HepG2 (cell line): ENCODE data around the gene B3GALT6. TPM values are rescaled to one million over a fixed set of nuclear protein-coding genes. Genes with fewer than 3 reads are reported as not detected.

ENCODE experiments used
- CHD4 ChIP-seq: fragments of 200-600 bp; sonication (generic); IDR thresholded peaks from 2 replicates; pipeline ENCODE4 v1.7.0; 2017; ENCODE audit warnings: mild to moderate bottlenecking, low read length, borderline replicate concordance
- FOXO1 ChIP-seq: sonication (generic); formaldehyde crosslinking; IDR thresholded peaks from 2 replicates; pipeline ENCODE4 v1.4.0; 2020; ENCODE audit warnings: missing genetic modification reagents
- GATAD1 ChIP-seq: IDR thresholded peaks from 2 replicates; pipeline ENCODE4 v1.6.1; 2016; ENCODE audit warnings: missing genetic modification reagents, missing compliant biosample characterization
- NCOR1 ChIP-seq: fragments of 200-600 bp; sonication (generic); IDR thresholded peaks from 2 replicates; pipeline ENCODE4 v1.7.0; 2017; ENCODE audit warnings: antibody characterized with exemption, low read length, borderline replicate concordance
- REXO4 ChIP-seq: sonication (generic); formaldehyde crosslinking; IDR thresholded peaks from 2 replicates; pipeline ENCODE4 v1.8.0; 2022; ENCODE audit warnings: missing genetic modification reagents, mild to moderate bottlenecking, borderline replicate concordance
- RFX5 ChIP-seq: IDR thresholded peaks from 2 replicates; pipeline ENCODE4 v1.6.1; 2011; ENCODE audit warnings: low read depth, low read length, improper control_type of control experiment
- RXRB ChIP-seq: IDR thresholded peaks from 2 replicates; pipeline ENCODE4 v1.6.1; 2016; ENCODE audit warnings: borderline replicate concordance, missing genetic modification reagents, missing compliant biosample characterization
- SIX4 ChIP-seq: sonication (generic); formaldehyde crosslinking; IDR thresholded peaks from 2 replicates; pipeline ENCODE4 v1.4.0; 2020; ENCODE audit warnings: missing genetic modification reagents
- SUZ12 ChIP-seq: fragments of 150-350 bp; IDR thresholded peaks from 2 replicates; pipeline ENCODE4 v1.6.1; 2014; ENCODE audit warnings: low read depth, low read length
- THAP11 ChIP-seq: IDR thresholded peaks from 2 replicates; pipeline ENCODE4 v1.6.1; 2016; ENCODE audit warnings: missing biosample characterization, missing genetic modification reagents
- YEATS2 ChIP-seq: sonication (generic); formaldehyde crosslinking; IDR thresholded peaks from 2 replicates; pipeline ENCODE4 v1.4.0; 2020; ENCODE audit warnings: missing genetic modification reagents, borderline replicate concordance
- ZEB1 ChIP-seq: IDR thresholded peaks from 2 replicates; pipeline ENCODE4 v1.6.1; 2012; ENCODE audit warnings: mild to moderate bottlenecking, low read depth, inconsistent platforms; ENCODE audit not compliant: insufficient replicate concordance
- ZNF160 ChIP-seq: sonication (generic); formaldehyde crosslinking; IDR thresholded peaks from 2 replicates; pipeline ENCODE4 v1.8.0; 2022; ENCODE audit warnings: mild to moderate bottlenecking, inconsistent platforms, missing genetic modification reagents
- ZNF501 ChIP-seq: sonication (generic); formaldehyde crosslinking; IDR thresholded peaks from 2 replicates; pipeline ENCODE4 v1.5.1; 2020; ENCODE audit warnings: mild to moderate bottlenecking, moderate library complexity, missing genetic modification reagents
- ZNF557 ChIP-seq: sonication (generic); formaldehyde crosslinking; IDR thresholded peaks from 2 replicates; pipeline ENCODE4 v1.4.0; 2020; ENCODE audit warnings: missing genetic modification reagents
- ZNF629 ChIP-seq: sonication (generic); formaldehyde crosslinking; conservative IDR thresholded peaks from 2 replicates; pipeline ENCODE4 v1.5.0; 2020; ENCODE audit warnings: missing genetic modification reagents
- polyA plus RNA-seq, 8 experiments: library from polyadenylated mRNA; depleted of rRNA in 3 of 8; stranded (reverse) in 7 of 8; unstranded in 1 of 8; fragments of >200 nt; fragmentation: Illumina TruSeq in 4 of 8; extraction: Trizol in 4 of 8; gene quantifications; 2 replicates each; pipeline versions ENCODE4 v1.2.1 to v1.2.3, GENCODE V29; 2011 to 2016; ENCODE audit warnings: low read depth in 4 of 8, missing spikeins in 1 of 8, mixed read lengths in 1 of 8; ENCODE audit not compliant: insufficient read depth in 1 of 8
- total RNA-seq, 5 experiments: library from RNA; depleted of rRNA; stranded (reverse); fragments of >200 nt; fragmentation: Illumina TruSeq; extraction: Trizol; gene quantifications; 2 replicates each; pipeline ENCODE4 v1.2.3, GENCODE V29; 2016; ENCODE audit warnings: low read depth in 1 of 5
- TF ChIP-seq, protein P1 (sequence below): sonication (generic); formaldehyde crosslinking; IDR thresholded peaks from 2 replicates; pipeline ENCODE4 v1.4.0; 2020; ENCODE audit warnings: missing genetic modification reagents, borderline replicate concordance
- TF ChIP-seq, protein P2 (sequence below): sonication (generic); formaldehyde crosslinking; IDR thresholded peaks from 2 replicates; pipeline ENCODE4 v1.4.0; 2020; ENCODE audit warnings: mild to moderate bottlenecking, missing genetic modification reagents
- TF ChIP-seq, protein P3 (sequence below): sonication (generic); formaldehyde crosslinking; IDR thresholded peaks from 2 replicates; pipeline ENCODE4 v1.4.0; 2020; ENCODE audit warnings: missing genetic modification reagents, borderline replicate concordance

The B3GALT6 gene
- total and polyA plus RNA-seq, 2 of the 13 experiments (the other 11 are each of a cell fraction or from before 2014, with no cell fraction given): 3.9 to 14.2 TPM

DNA sequence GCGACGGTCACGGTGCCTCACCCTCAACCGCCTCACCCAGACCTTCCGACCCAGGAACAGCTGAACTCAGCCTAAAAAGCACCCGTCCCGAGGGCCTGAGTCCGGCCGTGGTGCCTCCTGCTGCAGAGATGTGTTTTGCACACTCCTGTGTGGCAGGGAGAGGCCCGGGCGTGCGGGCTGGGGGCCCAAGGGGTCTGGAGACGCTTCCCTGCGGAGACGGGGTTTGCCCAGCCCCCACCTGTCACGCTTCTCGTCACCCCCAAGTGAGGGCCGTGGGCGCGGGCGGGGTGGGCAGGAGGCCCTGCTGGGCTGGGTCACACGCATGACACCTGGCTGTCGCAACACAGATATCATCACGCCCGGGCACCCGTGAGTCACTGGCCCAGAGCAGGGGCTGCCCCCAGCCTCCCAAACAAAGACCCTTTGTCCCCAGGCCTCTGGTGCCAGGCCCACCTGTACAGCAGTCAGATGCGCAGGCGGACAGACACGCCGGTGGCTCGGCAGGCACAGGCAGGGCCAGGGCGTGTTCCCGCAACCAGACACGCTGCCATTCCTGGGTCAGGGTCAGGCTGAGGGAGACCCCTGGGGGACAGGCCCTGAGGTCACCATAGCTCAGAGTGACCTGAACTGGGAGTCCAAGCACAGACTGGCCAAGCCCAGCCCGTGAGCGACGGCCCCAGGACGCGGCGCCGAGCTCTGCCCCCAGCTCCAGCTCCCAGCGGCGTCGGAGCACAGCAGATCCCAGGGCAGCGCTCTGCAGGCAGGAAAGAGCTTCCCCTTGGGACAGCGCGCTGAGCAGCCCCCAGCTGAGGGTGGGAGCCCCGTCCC is 6.1 kb downstream of the B3GALT6 start (continued):
- TF ChIP-seq, protein P1, sequence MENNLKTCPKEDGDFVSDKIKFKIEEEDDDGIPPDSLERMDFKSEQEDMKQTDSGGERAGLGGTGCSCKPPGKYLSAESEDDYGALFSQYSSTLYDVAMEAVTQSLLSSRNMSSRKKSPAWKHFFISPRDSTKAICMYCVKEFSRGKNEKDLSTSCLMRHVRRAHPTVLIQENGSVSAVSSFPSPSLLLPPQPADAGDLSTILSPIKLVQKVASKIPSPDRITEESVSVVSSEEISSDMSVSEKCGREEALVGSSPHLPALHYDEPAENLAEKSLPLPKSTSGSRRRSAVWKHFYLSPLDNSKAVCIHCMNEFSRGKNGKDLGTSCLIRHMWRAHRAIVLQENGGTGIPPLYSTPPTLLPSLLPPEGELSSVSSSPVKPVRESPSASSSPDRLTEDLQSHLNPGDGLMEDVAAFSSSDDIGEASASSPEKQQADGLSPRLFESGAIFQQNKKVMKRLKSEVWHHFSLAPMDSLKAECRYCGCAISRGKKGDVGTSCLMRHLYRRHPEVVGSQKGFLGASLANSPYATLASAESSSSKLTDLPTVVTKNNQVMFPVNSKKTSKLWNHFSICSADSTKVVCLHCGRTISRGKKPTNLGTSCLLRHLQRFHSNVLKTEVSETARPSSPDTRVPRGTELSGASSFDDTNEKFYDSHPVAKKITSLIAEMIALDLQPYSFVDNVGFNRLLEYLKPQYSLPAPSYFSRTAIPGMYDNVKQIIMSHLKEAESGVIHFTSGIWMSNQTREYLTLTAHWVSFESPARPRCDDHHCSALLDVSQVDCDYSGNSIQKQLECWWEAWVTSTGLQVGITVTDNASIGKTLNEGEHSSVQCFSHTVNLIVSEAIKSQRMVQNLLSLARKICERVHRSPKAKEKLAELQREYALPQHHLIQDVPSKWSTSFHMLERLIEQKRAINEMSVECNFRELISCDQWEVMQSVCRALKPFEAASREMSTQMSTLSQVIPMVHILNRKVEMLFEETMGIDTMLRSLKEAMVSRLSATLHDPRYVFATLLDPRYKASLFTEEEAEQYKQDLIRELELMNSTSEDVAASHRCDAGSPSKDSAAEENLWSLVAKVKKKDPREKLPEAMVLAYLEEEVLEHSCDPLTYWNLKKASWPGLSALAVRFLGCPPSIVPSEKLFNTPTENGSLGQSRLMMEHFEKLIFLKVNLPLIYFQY: peak; percentile 76
- TF ChIP-seq SIX4 (no peak), RFX5 (no peak), YEATS2 (CRISPR knock-in tag) (peak; percentile 62; the same call in 1 of the 2 replicates), RXRB (CRISPR knock-in tag) (peak; percentile 78), ZEB1 (no peak), ZNF629 (CRISPR knock-in tag) (no peak), GATAD1 (CRISPR knock-in tag) (peak; percentile 63), ZNF160 (CRISPR knock-in tag) (peak; percentile 77), ZNF501 (peak; percentile 23), CHD4 (no peak), NCOR1 (no peak), ZNF557 (CRISPR knock-in tag) (0 out of 2 replicates have a peak, but pooled peaks have one; percentile 51), THAP11 (CRISPR knock-in tag) (peak; percentile 53; the same call in 1 of the 2 replicates), REXO4 (CRISPR knock-in tag) (no peak), FOXO1 (CRISPR knock-in tag) (peak; percentile 51), SUZ12 (no peak)
- TF ChIP-seq, protein P2, sequence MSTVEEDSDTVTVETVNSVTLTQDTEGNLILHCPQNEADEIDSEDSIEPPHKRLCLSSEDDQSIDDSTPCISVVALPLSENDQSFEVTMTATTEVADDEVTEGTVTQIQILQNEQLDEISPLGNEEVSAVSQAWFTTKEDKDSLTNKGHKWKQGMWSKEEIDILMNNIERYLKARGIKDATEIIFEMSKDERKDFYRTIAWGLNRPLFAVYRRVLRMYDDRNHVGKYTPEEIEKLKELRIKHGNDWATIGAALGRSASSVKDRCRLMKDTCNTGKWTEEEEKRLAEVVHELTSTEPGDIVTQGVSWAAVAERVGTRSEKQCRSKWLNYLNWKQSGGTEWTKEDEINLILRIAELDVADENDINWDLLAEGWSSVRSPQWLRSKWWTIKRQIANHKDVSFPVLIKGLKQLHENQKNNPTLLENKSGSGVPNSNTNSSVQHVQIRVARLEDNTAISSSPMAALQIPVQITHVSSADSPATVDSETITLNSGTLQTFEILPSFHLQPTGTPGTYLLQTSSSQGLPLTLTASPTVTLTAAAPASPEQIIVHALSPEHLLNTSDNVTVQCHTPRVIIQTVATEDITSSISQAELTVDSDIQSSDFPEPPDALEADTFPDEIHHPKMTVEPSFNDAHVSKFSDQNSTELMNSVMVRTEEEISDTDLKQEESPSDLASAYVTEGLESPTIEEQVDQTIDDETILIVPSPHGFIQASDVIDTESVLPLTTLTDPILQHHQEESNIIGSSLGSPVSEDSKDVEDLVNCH (CRISPR knock-in tag): no peak
- TF ChIP-seq, protein P3, sequence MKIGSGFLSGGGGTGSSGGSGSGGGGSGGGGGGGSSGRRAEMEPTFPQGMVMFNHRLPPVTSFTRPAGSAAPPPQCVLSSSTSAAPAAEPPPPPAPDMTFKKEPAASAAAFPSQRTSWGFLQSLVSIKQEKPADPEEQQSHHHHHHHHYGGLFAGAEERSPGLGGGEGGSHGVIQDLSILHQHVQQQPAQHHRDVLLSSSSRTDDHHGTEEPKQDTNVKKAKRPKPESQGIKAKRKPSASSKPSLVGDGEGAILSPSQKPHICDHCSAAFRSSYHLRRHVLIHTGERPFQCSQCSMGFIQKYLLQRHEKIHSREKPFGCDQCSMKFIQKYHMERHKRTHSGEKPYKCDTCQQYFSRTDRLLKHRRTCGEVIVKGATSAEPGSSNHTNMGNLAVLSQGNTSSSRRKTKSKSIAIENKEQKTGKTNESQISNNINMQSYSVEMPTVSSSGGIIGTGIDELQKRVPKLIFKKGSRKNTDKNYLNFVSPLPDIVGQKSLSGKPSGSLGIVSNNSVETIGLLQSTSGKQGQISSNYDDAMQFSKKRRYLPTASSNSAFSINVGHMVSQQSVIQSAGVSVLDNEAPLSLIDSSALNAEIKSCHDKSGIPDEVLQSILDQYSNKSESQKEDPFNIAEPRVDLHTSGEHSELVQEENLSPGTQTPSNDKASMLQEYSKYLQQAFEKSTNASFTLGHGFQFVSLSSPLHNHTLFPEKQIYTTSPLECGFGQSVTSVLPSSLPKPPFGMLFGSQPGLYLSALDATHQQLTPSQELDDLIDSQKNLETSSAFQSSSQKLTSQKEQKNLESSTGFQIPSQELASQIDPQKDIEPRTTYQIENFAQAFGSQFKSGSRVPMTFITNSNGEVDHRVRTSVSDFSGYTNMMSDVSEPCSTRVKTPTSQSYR: peak; percentile 58
